ENCODE data around the gene DPM3. TPM values are rescaled to one million over a fixed set of nuclear protein-coding genes. Genes with fewer than 3 reads are reported as not detected.

DPM3 gene
- total RNA-seq, 2 donors from 2014 or later, result 6.2 to 106 TPM

- H3K27me3 ChIP-seq, result no peaks in the 10 kb centered on the region
- peak; percentile 93 to 97 (median 95) for DNase-seq
- 0% methylated on average over 13 to 57 of the region's 57 CpGs for WGBS, 2 donors
- peaks cover 20% of the 10 kb centered on the region for H3K4me1 ChIP-seq
- no peaks in the 10 kb centered on the region for H3K9me3 ChIP-seq
- H3K36me3 ChIP-seq (replicated peaks in 1 of 2; ENCODE audit: insufficient read depth in 1 of 2, low read depth in 2 of 2), result peaks cover 0 to 7% of the 10 kb centered on the region in 2 donors
- peak within 1 kb of the TSS; percentile 35 to 84 for H3K4me3 ChIP-seq
- intact Hi-C loops (cut with DNase I), result loop anchor here (10.0 kb wide), 1 partner anchor 52 kb away; no protein-coding TSS in a partner anchor
- TF ChIP-seq CTCF (IDR thresholded peaks at IDR 0.05) (peak; percentile 83 to 100 (median 97)), POLR2A (IDR thresholded peaks at IDR 0.05) (peak in 2 of 3 donors; percentile 70 to 72)
- peak; percentile 89 for ATAC-seq
- peak within 1 kb of the TSS; percentile 67 to 85 (median 78) for H3K27ac ChIP-seq
These were observed 32.6 kb upstream of the DPM3 start, which contains the start of gene KRTCAP2 for GRCh38 chr1:155172732-155173477. KRTCAP2 (minus strand) TSS chr1:155173304; CDS start chr1:155173224, 80 bp downstream.

- Histone ChIP-seq H3K4me1 (peaks cover 26% of the 10 kb centered on the region), H3K9me3 (no peaks in the 10 kb centered on the region), H3K4me3 (peak overlapping the region in 1 of 2 donors; percentile 35), H3K36me3 (replicated peaks in 1 of 2; ENCODE audit: insufficient read depth in 1 of 2, low read depth in 2 of 2) (peaks cover 0 to 7% of the 10 kb centered on the region in 2 donors), H3K27me3 (no peaks in the 10 kb centered on the region), H3K27ac (peak overlapping the region in 3 of 4 donors; percentile 76 to 85 (median 81))
- no peak for ATAC-seq
- no peak for DNase-seq
- no peak for TF ChIP-seq CTCF (IDR thresholded peaks at IDR 0.05)
- TF ChIP-seq POLR2A (IDR thresholded peaks at IDR 0.05), result no peak
- 27 to 29% methylated on average over 8 of the region's 8 CpGs for WGBS, 2 donors
- intact Hi-C loops (cut with DNase I), result loop anchor here (10.0 kb wide), 1 partner anchor 53 kb away; no protein-coding TSS in a partner anchor
These were observed 31.8 kb upstream of the DPM3 start for GRCh38 chr1:155171836-155172731.

DNA sequence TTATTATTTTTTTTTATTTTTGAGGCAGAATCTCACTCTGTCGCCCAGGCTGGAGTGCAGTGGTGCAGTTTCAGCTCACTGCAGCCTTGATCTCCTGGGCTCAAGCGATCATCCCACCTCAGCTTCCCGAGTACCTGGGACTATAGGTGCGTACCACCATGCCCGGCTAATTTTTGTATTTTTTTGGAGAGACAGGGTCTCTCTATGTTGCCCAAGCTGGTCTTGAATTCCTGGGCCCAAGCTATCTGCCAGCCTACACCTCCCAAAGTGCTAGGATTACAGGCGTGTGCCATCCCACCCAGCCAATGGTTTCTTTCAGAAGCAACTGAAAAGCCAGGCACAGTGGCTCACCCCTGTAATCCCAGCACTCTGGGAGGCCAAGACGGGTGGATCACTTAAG, 30.5 kb upstream of the DPM3 start:
- DNase-seq (peak in 1 of 4 donors; percentile 7), ATAC-seq (no peak)
- no peak overlapping the region for H3K27ac ChIP-seq
- WGBS, 2 donors, result 84 to 89% methylated on average over 7 of the region's 7 CpGs
- H3K27me3 ChIP-seq, result no peaks in the 10 kb centered on the region
- intact Hi-C loops (cut with DNase I), result loop anchor here (10.0 kb wide), 1 partner anchor 54 kb away; no protein-coding TSS in a partner anchor
- H3K4me1 ChIP-seq, result peaks cover 19% of the 10 kb centered on the region
- TF ChIP-seq POLR2A (IDR thresholded peaks at IDR 0.05) (no peak), CTCF (IDR thresholded peaks at IDR 0.05) (no peak)
- H3K4me3 ChIP-seq, result no peak overlapping the region
- peaks cover 0 to 7% of the 10 kb centered on the region in 2 donors for H3K36me3 ChIP-seq (replicated peaks in 1 of 2; ENCODE audit: insufficient read depth in 1 of 2, low read depth in 2 of 2)
- H3K9me3 ChIP-seq, result no peaks in the 10 kb centered on the region

- Histone ChIP-seq H3K9me3 (no peaks in the 10 kb centered on the region), H3K27ac (no peak overlapping the region), H3K27me3 (no peaks in the 10 kb centered on the region), H3K4me1 (peaks cover 19% of the 10 kb centered on the region), H3K36me3 (replicated peaks in 1 of 2; ENCODE audit: insufficient read depth in 1 of 2, low read depth in 2 of 2) (peaks cover 0 to 7% of the 10 kb centered on the region in 2 donors), H3K4me3 (no peak overlapping the region)
- no peak for TF ChIP-seq POLR2A (IDR thresholded peaks at IDR 0.05)
- TF ChIP-seq CTCF (IDR thresholded peaks at IDR 0.05), result no peak
- intact Hi-C loops (cut with DNase I), result loop anchor here (10.0 kb wide), 1 partner anchor 55 kb away; no protein-coding TSS in a partner anchor
- no peak for DNase-seq
- WGBS, 2 donors, result 81 to 83% methylated on average over 2 of the region's 2 CpGs
- ATAC-seq, result no peak
These were observed 29.9 kb upstream of the DPM3 start for GRCh38 chr1:155170101-155170785.
